NCI-H526 (cell line): ENCODE results near the gene RHBDD2.

Source experiments
- DNase-seq, 2 experiments: peaks; one replicate each; lab custom pipeline; 2025; lab: John Stamatoyannopoulos, UW

The RHBDD2 gene

DNA sequence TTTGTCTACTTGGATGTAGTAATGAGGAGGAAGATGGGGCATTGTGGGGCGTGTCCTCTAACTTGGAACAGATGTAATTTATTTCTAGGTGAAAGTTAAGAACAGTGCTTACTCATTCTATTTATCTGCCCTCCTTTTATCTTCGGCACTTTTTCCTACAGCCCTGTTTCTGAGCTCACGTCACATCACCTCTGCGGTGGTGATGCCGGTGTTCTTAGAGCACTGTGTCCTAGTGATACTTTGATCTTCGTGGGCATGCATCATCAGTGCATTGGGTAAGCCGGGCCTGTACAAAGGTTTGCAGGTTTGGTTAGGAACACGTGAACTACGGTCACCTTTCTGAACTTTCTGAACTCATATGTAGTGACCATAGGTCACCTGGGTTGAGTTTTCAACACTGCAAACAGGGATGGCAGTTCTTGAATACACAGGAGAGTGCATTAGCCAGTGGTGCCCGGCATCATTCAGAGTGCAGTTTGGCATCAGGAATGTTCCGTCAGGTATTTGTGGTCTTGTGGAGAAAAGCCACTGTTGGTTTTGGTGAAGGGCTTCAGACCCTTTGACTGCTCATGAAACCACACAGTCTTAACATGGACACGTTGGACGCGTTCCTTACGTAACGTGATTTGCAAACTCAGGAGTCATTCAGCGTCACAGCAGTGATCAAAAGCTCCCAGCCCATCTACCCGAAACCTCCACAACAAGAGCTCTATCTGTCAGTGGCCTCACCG is 41.8 kb downstream of the RHBDD2 start:
- DNase-seq, result no peak

- no peak for DNase-seq
Observed at GRCh38 chr7:75921479-75921878, 42.6 kb downstream of the RHBDD2 start.

GRCh38 chr7:75922966-75923603 is 44.3 kb downstream of the RHBDD2 start:
- DNase-seq, result no peak

DNA sequence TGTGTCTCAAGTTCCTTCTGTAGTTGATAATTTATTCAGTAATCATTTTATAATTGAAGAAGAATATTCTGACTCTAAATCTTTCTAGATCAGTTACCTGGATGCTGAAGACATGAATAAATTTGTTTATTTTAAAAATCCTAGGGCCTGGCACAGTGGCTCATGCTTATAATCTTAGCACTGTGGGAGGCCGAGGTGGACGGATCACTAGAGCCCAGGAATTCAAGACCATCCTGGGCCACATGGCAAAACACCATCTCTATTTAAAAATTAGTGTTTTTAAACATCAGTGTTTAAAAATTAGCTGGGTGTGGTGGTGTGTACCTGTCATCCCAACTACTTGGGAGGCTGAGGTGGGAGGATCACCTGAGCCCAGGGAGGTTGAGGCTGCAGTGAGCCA is 45.4 kb downstream of the RHBDD2 start:
- no peak for DNase-seq

- DNase-seq, result no peak
Observed at GRCh38 chr7:75924889-75925288, 46.1 kb downstream of the RHBDD2 start.

DNA sequence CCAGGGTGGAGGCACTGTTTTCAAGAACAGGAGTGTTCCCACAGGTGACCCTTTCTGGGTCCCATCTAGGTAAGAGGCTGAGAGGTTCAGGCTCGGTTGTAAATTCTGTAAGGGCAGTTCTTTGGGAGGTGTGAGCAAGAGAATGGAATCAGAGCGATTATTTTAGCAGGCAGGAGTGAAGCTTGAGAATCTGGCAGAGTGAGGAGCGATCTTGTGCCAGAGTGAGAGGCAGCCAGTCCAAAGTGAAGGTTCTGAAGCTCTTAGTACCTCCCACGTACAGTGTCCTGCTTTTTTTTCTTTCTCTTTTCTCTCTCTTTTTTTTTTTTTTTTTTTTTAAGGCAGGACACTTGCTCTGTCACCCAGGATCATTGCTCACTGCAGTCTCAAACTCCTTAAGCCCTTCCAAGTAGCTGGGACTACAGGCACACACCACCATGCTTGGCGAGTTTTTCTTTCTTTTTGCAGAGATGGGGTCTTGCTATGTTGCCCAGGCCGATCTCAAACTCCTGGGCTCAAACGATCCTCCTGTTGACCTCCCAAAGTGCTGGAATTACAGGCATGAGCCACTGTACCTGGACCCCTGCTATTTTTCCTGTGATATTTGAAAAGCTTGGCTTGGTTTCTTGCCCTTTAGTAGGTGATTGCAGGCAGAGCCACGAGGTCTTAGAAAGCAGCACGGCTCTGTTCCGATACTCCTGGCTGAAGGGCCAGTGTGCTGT is 47.0 kb downstream of the RHBDD2 start:
- DNase-seq, result no peak

DNA sequence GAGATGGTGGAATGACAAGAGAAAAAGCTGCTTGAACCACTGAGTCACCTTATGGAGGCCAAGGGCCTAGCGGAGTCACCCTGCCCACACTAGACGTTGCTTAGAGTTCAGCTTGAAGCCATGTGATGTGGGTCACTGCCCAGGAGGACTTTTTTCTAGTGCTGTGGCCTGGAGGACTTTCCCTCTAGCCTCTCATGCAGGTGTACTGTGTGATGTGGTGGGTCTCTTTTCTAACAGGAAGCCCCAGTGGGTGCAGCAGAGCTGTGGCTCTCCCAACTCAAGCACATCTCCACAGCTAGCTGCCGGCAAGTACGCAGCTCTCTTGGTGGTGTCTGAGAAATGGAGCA is 49.7 kb downstream of the RHBDD2 start:
- no peak for DNase-seq

- peak in 1 of 2 experiments; percentile 41 for DNase-seq
Observed at GRCh38 chr7:75931680-75932079, 52.8 kb downstream of the RHBDD2 start.

DNA sequence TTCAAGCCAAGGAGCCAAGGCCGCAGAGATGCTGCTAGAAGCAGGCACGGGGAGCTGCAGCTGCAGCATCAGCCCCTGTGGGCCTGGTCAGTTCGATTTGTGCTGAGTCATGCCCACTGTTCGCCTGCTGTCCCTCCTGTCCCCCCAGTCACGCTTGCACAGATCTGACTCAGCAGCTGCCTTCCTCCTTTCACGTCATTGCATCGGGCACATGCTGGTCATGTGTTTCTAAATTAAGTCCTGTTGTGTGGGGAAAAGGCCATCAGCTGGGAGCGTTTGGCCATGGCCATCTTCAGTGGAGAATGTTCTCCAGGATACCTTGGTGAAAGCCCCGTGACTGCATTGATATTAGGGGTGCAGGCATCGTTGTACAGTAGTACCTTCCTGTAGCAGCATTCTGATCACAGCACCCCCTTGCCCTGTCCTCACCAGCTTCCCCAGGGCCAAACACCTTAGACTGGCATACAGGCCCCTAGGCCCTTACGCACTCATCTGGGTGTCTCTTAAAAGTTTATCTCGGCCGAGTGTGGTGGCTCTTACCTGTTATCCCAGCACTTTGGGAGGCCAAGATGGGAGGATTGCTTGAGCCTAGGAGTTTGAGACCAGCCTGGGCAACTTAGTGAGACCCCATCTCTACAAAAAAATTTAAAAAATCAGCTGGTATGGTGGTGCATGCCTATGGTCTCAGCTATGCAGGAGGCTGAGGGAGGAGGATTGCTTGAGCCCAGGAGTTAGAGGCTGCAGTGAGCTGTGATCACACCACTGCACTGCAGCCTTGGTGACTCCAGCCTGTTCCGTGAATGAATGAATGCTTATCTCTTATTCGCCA is 59.3 kb downstream of the RHBDD2 start:
- DNase-seq, result no peak
